ENCODE measurements around the gene CBX2.

Gene CBX2

DNA sequence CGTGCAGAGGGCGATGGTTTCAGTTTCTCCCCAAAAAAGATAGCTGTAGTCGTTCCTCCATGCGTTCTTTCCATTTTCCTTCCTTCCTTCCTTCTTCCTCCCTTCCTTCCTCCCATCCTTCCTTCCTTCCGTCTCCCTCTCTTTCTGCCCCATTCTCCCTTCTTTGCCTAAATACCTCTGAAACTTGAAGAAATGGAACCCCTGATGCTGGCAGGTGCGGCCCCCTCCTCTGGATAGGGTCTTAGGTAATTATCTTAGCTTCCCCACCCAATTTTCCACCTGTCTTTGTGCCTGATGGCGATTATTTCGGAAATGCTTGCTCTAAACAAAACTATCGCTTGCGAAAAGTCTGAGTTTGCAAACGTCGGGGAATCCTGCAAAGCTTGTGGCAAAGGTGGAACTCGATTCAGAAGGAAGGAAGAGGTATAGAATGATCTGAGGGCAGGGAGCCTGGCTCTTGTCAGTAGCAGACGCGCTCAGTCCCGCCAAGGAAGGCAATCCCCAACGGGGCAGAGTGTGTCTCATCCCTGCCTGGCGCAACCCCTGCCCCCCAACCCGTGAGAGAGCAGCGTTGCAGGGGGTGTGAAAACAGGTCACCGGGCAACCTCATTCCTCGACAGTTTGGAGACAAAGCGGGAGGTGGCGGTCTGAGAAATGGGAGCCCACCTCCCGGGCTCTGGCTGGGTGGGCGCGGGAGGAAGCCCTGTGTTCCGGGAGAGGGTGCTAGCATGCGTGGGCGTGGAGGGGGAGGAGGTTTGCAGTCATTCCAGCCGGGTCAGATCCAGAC is 21.8 kb downstream of the CBX2 start:
- no peak overlapping the region for H3K4me3 ChIP-seq (ENCODE audit: low read depth, low read length)
- no peak for DNase-seq (ENCODE audit: low read depth, low spot score)
- CTCF ChIA-PET = interaction anchor here (1.0 to 2.4 kb wide), 5 partner anchors 8 to 45 kb away, joined by 3 to 12 read pairs (median 4); no protein-coding TSS in a partner anchor
- POLR2A ChIA-PET = no interaction called here
- no peak for TF ChIP-seq CTCF (IDR thresholded peaks at IDR 0.05; ENCODE audit: insufficient read depth, low read length, missing control alignments)

DNA sequence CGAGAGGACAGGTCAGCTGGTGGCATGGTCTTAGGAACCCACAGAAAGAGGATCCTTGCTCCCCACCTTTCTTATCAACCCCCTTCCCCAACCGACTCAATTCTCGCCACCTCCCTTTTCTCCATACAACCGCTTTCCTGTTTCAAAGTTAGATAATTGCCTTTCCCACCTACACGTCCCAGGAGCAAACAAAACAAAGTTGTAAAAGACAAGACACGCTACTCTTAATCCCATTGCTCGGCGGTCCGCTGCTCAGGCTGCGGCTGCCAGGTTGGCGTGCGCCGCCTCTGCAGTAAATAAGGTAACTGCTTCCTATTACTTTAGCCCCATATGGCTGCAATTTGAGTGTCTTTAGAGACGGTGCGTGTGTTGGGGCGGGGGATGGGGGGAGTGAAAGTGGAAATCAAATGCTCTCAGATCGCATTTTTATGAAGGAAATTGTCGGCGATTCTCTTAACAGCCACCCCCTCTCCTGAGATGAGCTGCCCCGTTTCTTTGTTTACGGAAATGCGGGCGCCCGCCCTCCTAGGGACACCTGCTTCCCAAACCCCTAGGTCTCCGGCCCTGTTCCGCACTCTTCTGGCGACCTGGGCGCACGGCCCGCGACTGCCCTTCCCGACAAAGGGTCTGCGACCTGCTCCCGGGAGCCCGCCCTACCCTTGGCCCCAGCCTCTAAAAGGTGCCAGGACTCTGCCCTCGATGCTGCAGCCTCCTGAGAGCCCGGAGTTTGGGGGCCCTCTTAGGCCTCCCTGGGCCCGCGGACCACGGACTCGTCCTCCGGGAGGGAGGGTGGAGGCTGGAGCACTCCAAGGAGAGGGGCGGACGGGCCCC is 22.6 kb downstream of the CBX2 start:
- DNase-seq (ENCODE audit: low read depth, low spot score) = no peak
- TF ChIP-seq CTCF (IDR thresholded peaks at IDR 0.05; ENCODE audit: insufficient read depth, low read length, missing control alignments) = no peak
- ChIA-PET POLR2A (no interaction called here), CTCF (interaction anchor here (1.0 to 2.4 kb wide), 5 partner anchors 8 to 40 kb away, joined by 3 to 15 read pairs (median 3); no protein-coding TSS in a partner anchor)
- H3K4me3 ChIP-seq (ENCODE audit: low read depth, low read length) = no peak overlapping the region; the same call in 1 of the 2 replicates

GRCh38 chr17:79801156-79802038 is 23.4 kb downstream of the CBX2 start:
- POLR2A ChIA-PET = interaction anchor here (1.3 kb wide), 1 partner anchor 38 kb away, joined by 3 read pairs; the partner anchor contains the start of gene CBX4
- no peak overlapping the region for H3K4me3 ChIP-seq (ENCODE audit: low read depth, low read length)
- no peak for DNase-seq (ENCODE audit: low read depth, low spot score)
- CTCF ChIA-PET = interaction anchor here (1.0 to 1.7 kb wide), 3 partner anchors 10 to 34 kb away, joined by 3 to 15 read pairs (median 3); no protein-coding TSS in a partner anchor
- no peak for TF ChIP-seq CTCF (IDR thresholded peaks at IDR 0.05; ENCODE audit: insufficient read depth, low read length, missing control alignments)

DNA sequence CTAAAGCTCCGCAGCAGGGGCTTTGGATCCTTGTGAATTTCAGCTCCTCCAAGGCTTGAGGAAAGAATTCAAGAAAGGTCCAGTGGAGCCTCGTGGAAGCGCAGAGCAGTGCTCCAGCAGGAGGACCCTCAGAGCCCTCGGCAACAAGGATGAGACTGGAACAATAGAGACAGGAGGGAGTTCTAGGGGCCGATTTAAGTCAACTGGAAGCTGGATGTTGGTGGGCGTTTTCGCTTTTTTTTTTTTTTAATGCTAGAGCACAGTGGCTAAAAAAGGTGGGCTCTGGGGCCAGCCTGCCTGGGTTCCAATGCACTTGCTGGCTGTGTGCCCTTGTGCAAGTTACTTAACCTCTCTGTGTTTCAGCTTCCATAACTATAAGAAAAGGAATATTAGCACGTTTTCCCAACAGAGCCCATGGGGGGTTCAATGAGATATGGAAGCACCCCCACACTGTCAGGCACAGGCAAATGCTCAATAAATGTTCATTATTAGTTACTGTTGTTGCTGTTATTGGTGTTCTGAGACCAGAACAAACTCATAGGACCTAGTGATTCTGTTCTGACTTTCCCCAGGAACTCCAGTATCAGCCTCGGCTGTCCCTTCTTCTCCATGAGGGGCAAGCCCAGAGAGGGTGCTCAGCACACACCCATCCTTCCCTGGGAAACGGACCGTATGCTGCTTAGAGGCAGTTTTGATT is 24.2 kb downstream of the CBX2 start:
- ChIA-PET POLR2A (interaction anchor here (1.3 kb wide), 1 partner anchor 37 kb away, joined by 3 read pairs; the partner anchor contains the start of gene CBX4), CTCF (interaction anchor here (1.2 to 1.7 kb wide), 2 partner anchors 9 to 17 kb away, joined by 3 to 15 read pairs; no protein-coding TSS in a partner anchor)
- no peak overlapping the region for H3K4me3 ChIP-seq (ENCODE audit: low read depth, low read length)
- TF ChIP-seq CTCF (IDR thresholded peaks at IDR 0.05; ENCODE audit: insufficient read depth, low read length, missing control alignments) = no peak
- no peak for DNase-seq (ENCODE audit: low read depth, low spot score)

DNA sequence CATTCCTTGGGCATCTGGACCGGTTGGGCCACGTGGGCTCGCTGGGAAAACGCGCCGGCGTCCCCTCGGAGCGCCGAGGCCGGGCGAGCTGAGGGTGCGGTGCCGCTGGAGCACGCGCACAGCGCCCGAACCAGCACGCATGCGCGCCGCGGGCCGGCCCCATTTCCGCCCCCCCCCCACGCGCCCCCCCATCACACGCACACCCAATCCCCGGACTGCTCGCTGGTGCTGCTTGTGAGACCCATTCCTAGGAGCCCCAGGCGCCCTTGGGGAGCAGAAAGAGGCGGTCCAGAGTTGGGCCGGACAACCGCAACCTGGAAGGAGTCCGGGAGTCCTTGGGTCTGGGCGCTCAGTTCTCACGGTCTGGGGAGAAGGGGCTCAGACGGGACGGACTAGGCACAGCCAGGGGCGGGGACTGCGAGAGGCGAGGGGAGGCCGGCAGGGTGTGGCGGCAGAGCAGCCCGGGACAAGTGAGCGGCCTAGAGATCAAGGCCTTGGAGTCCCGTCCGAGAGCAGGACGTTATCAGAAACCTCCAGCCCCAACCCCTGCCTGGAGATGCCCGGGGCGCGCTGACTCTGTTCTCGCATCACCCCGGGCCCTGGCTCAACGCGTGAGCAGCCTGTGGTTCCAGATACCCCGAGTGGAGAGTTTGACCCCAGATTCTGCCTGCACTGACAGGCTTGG is 24.9 kb downstream of the CBX2 start:
- ChIA-PET POLR2A (no interaction called here), CTCF (interaction anchor here (1.2 to 1.7 kb wide), 2 partner anchors 9 to 24 kb away, joined by 3 to 15 read pairs; no protein-coding TSS in a partner anchor)
- TF ChIP-seq CTCF (IDR thresholded peaks at IDR 0.05; ENCODE audit: insufficient read depth, low read length, missing control alignments) = no peak
- DNase-seq (ENCODE audit: low read depth, low spot score) = no peak
- no peak overlapping the region for H3K4me3 ChIP-seq (ENCODE audit: low read depth, low read length)

Measured in AG04449 (cell line).